GM19240 (cell line): ENCODE results near the gene NLRP14.

Source experiments
- DNase-seq: peaks from one replicate; pipeline ENCODE4 v3.0.0; 2011; ENCODE audit warnings: low spot score; ENCODE audit not compliant: insufficient read length

NLRP14 gene

GRCh38 chr11:7056828-7057513 lies 36.7 kb downstream of the NLRP14 start:
- DNase-seq, result no peak

- DNase-seq, result no peak
Measured at GRCh38 chr11:7057641-7058040, 37.4 kb downstream of the NLRP14 start.

GRCh38 chr11:7060868-7061267 lies 40.6 kb downstream of the NLRP14 start:
- DNase-seq, result no peak

- DNase-seq, result no peak
Measured at GRCh38 chr11:7062534-7062933, 42.3 kb downstream of the NLRP14 start.

GRCh38 chr11:7072401-7073028 lies 52.2 kb downstream of the NLRP14 start:
- no peak for DNase-seq

GRCh38 chr11:7077101-7077500 lies 56.8 kb downstream of the NLRP14 start:
- no peak for DNase-seq

GRCh38 chr11:7079545-7080135 lies 59.4 kb downstream of the NLRP14 start:
- DNase-seq, result no peak

GRCh38 chr11:7080900-7081299 lies 60.6 kb downstream of the NLRP14 start:
- DNase-seq, result no peak

GRCh38 chr11:7081441-7081840 lies 61.2 kb downstream of the NLRP14 start:
- DNase-seq, result no peak

- no peak for DNase-seq
Measured at GRCh38 chr11:7088921-7089320, 68.6 kb downstream of the NLRP14 start, which contains the start of gene RBMXL2. RBMXL2 (plus strand) TSS chr11:7088998; CDS start chr11:7089121, 123 bp downstream.

GRCh38 chr11:7089328-7090251 lies 69.3 kb downstream of the NLRP14 start:
- no peak for DNase-seq

- DNase-seq, result peak; percentile 15
Measured at GRCh38 chr11:7098235-7098832, 78.1 kb downstream of the NLRP14 start.

- DNase-seq, result no peak
Measured at GRCh38 chr11:7115780-7116179, 95.5 kb downstream of the NLRP14 start.

- no peak for DNase-seq
Measured at GRCh38 chr11:7116370-7116769, 96.1 kb downstream of the NLRP14 start.
